Activated CD8-positive, alpha-beta memory T cell treated with anti-CD3 and anti-CD28 coated beads, Interleukin-2, amount 50 U/mL, for 24 hours (primary cell): Measurements from ENCODE around the gene TRIM47.
A peak's percentile ranks its signal among the peaks of the same experiment; 100 is the strongest.
"Not testable (repeated sequence)": the region's sequence is repeated elsewhere in the genome, so short reads cannot be mapped to it uniquely, and the experiment has no call there.

ENCODE experiments used
- DNase-seq: peaks from one replicate; pipeline ENCODE4 v3.0.0-alpha.2; 2020; ENCODE audit errors: extremely low read depth

The TRIM47 gene

GRCh38 chr17:75891605-75892555 lies 13.5 kb upstream of the TRIM47 start:
- DNase-seq, result no peak

DNA sequence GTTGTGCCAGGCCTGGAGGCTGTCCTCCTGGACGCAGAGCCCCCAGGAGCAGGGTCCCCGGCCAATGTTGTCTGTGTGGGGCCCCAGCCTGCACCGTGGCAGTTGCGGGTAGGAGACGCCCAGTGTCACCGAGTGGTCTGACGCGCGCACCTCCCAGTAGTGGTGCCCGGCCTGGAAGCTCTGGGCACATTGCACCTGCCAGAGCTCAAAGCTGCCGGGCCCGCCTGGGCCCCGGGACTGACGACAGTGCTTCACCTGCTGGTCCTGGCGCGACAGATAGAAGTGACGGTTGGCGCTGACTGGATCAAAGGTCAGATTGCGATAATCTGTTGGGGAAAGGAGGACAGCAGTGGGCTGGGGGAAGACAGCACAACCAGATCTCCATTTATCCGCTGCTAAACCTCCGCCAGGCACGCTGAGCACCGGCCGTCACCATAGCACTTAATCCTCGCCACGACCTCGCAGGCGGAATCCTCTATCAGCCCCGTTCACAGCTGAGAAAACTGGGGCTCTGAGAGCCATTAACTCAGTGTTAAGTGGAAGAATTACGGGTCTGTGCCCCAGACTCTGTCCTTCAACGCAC lies 12.7 kb upstream of the TRIM47 start:
- DNase-seq, result no peak

DNA sequence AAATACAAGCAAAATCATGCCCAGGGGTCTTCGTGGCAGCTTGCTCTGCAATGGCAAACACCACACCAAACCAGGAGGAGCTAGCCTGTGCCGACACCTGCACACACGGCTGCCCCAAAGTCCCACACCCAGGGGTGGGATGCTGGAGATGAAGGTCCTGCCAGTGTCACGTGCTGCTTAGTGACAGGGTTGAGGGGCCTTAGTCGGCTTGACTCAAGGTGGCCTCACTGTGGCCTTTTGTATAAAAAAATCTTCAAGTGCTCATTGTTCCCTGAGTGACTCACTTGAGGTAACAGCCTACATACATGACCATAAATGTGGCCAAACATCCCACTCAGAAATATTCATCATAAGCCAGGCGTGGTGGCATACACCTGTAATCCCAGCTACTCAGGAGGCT lies 11.1 kb upstream of the TRIM47 start:
- DNase-seq, result no peak

- DNase-seq, result no peak
These were observed 10.1 kb upstream of the TRIM47 start for GRCh38 chr17:75888484-75888883.

- not testable (repeated sequence) for DNase-seq
These were observed 7.5 kb upstream of the TRIM47 start for GRCh38 chr17:75885860-75886259.

- no peak for DNase-seq
These were observed 7.0 kb upstream of the TRIM47 start for GRCh38 chr17:75885431-75885830.

DNA sequence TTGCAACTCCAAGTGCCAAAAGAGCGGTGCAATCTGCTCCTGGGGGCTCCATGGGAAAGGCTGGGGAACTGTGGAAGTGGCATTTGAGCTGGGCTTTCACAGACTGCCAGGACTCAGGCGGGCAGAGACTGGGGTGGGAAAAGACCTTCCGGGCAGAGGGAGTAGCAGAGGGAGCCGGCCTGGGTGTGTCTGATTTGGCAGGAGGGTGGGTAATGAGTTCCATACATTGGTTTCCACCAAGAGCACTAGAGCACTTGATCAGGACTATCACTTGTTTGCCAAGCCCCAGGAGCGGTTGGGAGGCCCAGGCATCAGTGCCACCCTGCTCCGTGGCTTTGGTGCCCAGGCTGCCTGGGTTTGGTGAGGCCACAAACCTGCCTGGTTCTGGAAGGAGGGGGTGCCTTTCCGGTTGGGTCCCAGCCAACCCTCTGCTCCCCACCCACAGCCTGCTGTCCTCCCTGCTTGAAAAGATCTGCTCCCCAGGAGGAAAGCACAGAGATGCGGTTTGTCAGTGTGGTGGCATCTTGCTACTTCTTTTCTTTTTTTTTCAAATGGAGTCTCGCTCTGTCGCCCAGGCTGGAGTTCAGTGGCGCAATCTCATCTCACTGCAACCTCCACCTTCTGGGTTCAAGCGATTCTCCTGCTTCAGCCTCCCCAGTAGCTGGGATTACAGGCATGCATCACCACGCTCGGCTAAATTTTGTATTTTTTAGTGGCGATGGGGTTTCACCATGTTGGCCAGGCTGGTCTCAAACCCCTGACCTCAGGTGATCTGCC lies 3.5 kb upstream of the TRIM47 start:
- no peak for DNase-seq

GRCh38 chr17:75880266-75880665 lies 1.9 kb upstream of the TRIM47 start:
- no peak for DNase-seq

DNA sequence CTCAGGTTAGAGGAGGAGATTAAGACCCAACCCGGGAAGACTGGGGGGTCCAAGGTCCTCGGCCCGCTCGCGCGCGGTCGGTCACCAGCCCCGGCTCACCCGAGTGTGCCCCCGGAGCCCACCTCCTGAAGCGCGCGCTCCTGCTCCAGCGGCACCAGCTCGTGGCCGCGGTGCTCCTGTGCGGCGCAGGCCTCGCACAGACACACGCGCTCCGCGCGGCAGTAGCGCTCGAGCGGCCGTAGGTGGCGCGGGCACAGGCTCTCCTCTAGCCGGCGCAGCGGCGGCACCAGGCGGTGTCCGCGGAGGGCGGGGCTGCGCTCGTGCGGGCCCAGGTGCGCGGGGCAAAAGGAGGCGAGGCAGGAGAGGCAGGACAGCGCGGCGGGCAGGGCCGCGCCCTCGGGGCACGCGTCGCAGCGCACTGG lies 618 bp downstream of the TRIM47 start:
- no peak for DNase-seq

GRCh38 chr17:75876938-75877751 lies 1.2 kb downstream of the TRIM47 start:
- DNase-seq, result no peak

DNA sequence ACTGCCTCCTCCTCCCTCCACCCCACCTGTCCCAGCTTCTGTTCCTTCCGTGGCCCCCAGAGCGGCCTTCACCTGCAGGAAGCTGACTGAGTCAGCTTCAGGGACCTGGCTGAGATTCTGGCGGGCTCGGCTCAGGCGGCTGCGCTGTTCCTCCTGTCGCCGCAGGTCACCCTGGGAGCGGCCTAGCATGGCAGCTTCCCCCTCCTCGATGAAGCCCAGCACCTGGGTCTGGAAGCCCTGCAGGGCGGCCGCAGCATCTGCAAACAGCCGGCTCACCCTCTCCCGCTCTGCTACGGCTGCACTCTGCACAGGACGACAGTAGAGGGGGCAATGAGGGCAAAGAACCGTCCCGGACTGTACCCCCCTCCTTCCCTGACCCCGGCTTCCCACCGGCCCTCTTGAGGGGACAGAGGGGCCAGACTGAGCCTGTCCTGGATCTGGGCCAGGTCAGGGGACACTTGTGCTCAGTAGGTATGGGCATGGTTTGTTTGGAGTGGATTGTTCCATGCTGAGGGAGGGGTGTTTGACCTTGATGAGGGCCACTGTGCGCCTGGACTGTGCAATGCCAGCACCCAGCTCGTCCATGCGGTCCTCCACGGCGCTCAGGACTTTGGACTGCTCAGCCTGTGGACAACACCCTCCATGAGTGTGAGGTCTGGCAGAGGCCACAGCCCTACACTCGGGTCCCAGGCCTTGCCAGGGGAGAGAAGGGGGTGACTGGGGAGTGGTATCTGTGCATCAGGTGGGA lies 2.0 kb downstream of the TRIM47 start:
- peak; percentile 27 for DNase-seq

GRCh38 chr17:75875940-75876189 lies 2.5 kb downstream of the TRIM47 start:
- no peak for DNase-seq

DNA sequence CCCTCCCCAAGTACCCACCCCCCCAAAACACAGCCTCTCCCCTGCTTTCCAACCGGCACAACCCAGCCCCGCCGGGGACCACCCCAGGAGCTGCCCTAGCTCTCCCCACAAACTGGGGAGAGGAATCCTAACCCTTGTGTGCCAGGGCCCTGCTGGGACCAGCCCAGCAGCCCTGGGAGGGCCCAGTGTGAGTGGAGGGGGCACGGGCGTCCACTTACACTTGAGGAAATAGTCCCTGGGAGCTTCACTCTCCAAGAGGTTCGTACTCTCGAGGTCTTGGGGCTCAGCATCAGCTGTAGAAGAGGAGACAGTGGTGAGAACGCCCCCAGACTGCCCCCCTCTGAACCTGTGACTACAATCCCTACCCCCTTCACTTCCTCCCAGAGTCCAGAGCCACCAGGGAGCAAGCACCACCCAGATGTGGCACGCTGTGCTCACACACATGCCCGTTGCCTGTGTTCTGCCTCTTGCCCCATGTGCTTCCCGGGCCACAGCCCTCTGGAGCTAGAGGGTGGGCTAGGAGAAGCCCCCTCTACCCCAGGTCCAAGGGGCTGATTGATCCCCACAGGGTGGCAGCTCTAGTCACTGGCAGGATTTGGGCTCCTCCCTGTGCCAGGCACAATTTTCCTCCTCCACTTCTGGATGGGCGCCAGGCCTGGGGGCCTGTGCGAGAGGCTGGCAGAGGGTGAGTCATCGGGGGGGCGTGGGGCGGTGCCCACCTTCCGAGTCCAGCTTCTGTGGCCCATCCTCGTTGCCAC lies 3.0 kb downstream of the TRIM47 start:
- no peak for DNase-seq

DNA sequence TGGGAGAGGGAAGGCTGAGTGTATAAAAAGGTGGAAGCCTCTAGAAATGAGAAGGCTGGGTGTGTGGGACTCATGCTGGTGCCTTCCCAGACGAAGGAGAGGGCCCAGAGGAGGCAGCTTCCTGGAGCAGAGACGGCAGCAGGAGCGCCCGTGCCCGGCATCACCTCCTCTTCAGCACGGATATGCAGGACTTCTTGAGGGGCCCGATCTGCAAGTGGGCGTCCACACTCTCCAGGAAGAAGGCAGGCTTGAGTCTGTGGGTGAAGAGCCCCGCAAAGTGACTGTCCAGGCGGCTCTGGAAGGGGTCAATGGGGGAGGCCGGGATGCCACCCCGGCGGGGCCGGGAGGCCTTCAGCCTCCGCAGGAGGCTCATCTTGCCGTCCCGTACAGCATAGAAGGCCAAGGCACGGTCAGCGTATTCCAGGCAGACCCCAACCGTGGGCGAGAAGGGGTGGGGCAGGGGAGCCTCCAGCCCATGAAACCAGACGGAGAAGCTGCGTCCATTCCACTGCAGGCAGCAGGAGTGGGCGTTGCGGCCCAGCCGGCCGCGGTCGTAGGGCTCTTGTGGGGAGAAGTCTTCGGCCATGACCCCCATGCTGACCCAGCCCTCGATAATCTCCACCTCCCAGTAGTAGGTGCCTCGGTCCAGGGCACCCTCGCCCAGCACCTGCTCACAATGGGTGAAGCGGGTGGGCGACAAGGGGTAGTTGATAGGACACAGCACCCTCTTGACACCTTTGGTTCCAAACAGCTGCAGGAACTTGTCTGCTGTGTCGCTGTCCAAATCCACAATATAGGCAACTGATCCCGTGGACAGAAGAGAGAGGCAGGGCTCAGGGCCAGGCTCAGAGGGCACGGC lies 3.8 kb downstream of the TRIM47 start:
- no peak for DNase-seq

DNA sequence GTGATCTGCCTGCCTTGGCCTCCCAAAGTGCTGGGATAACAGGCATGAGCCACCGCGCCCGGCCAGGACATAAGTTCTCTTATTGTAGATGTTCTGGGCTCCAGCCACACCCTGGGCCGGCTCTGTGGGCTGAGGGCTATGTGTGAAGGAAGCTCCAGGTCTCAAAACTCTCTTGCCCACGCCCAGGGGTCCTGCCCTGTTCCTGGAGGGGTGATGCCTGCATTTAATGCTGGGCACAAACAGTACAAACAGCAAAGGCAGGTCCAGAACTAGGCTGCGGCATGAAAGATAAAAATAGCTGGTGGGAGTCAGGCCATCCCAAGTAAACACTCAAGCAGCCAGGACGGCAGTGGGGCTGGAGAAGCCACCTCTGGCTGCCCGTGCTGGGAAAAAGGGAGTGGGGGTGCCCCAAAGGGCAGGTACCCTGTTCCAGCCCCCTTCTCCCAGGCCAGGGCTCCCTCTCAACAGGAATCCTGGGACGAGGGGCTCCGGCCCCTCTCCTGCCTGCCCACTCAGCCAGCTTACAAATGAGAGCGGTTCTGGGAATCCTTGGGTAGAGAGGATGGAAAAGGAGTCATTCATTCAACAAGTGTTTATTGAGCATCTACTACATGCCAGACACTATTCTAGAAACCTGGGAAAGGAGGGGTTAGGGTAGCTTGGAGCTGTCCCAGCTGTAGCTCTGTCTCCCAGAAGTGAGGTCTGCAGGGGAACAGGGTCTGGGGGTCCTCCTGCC lies 4.6 kb downstream of the TRIM47 start:
- no peak for DNase-seq

GRCh38 chr17:75872434-75873351 lies 5.7 kb downstream of the TRIM47 start:
- no peak for DNase-seq

DNA sequence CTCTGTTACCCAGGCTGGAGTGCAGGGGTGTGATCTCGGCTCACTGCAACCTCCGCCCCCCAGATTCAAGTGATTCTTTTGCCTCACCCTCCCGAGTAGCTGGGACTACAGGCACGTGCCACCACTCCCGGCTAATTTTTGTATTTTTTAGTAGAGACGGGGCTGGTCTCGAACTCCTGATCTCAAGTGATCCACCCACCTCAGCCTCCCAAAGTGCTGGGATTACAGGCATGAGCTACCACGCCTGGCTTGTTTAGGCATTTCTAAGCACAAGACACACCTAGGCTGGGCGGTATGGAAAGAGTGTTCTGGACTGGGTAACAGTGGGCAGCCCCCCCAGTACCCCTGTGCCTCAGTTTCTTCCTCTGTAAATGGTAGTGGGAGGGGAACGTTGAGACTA lies 8.2 kb downstream of the TRIM47 start:
- not testable (repeated sequence) for DNase-seq
